H9 (cell line): ENCODE measurements around the gene TEAD2. TPM values are rescaled to one million over a fixed set of nuclear protein-coding genes. Genes with fewer than 3 reads are reported as not detected.

Experiments
- DNase-seq: peaks from one replicate; pipeline ENCODE4 v3.0.0-alpha.2; 2017
- H2AFZ ChIP-seq: one replicate; pipeline ENCODE4 v1.6.1; 2013; ENCODE audit warnings: mild to moderate bottlenecking, low read length, control low read depth, moderate library complexity
- H2AK5ac ChIP-seq: 2 replicates; pipeline ENCODE4 v1.6.1; 2013; ENCODE audit warnings: low read length, control low read depth, mixed read lengths; ENCODE audit not compliant: insufficient read length
- H2BK120ac ChIP-seq: one replicate; pipeline ENCODE4 v1.6.1; 2013; ENCODE audit warnings: low read depth, mild to moderate bottlenecking, low read length, control low read depth, inconsistent platforms; ENCODE audit not compliant: poor library complexity, severe bottlenecking
- H2BK12ac ChIP-seq: 2 replicates; pipeline ENCODE4 v1.6.1; 2013; ENCODE audit warnings: low read length, control low read depth, mixed read lengths, low read depth; ENCODE audit not compliant: insufficient read length
- H2BK15ac ChIP-seq: 2 replicates; pipeline ENCODE4 v1.6.1; 2013; ENCODE audit warnings: low read depth, low read length, control low read depth
- H2BK20ac ChIP-seq: one replicate; pipeline ENCODE4 v1.6.1; 2013; ENCODE audit warnings: low read depth, mild to moderate bottlenecking, low read length, control low read depth, inconsistent platforms; ENCODE audit not compliant: poor library complexity, severe bottlenecking
- H2BK5ac ChIP-seq: 2 replicates; pipeline ENCODE4 v1.6.1; 2013; ENCODE audit warnings: low read length, control low read depth, mixed read lengths; ENCODE audit not compliant: insufficient read length
- H3K14ac ChIP-seq: 2 replicates; pipeline ENCODE4 v1.6.1; 2013; ENCODE audit warnings: low read length, control low read depth; ENCODE audit not compliant: insufficient read depth
- H3K18ac ChIP-seq: 2 replicates; pipeline ENCODE4 v1.6.1; 2013; ENCODE audit warnings: low read depth, mild to moderate bottlenecking, mixed read lengths, low read length, control low read depth; ENCODE audit not compliant: insufficient read length
- H3K23ac ChIP-seq: 2 replicates; pipeline ENCODE4 v1.6.1; 2013; ENCODE audit warnings: low read length, control low read depth, mixed read lengths, low read depth; ENCODE audit not compliant: insufficient read length
- H3K23me2 ChIP-seq: 2 replicates; pipeline ENCODE4 v1.6.1; 2013; ENCODE audit warnings: low read depth, mild to moderate bottlenecking, mixed read lengths, low read length, control low read depth; ENCODE audit not compliant: insufficient read length, poor library complexity, severe bottlenecking
- H3K27ac ChIP-seq: 2 replicates; pipeline ENCODE4 v1.5.1; 2013; ENCODE audit warnings: low read length, control low read depth, mixed read lengths, low read depth; ENCODE audit not compliant: insufficient read length
- H3K27me3 ChIP-seq: 2 replicates; pipeline ENCODE4 v1.6.1; 2013; ENCODE audit warnings: low read length, control low read depth, inconsistent platforms; ENCODE audit not compliant: insufficient read depth
- H3K4ac ChIP-seq: 2 replicates; pipeline ENCODE4 v1.6.1; 2013; ENCODE audit warnings: low read depth, mild to moderate bottlenecking, control low read depth, inconsistent platforms, low read length, moderate library complexity
- H3K4me1 ChIP-seq: 2 replicates; pipeline ENCODE4 v1.6.1; 2013; ENCODE audit warnings: low read length, control low read depth, inconsistent platforms; ENCODE audit not compliant: insufficient read depth
- H3K4me2 ChIP-seq: 2 replicates; pipeline ENCODE4 v1.6.1; 2013; ENCODE audit warnings: low read length, control low read depth, mixed read lengths; ENCODE audit not compliant: insufficient read length, insufficient read depth
- H3K56ac ChIP-seq: 2 replicates; pipeline ENCODE4 v1.6.1; 2013; ENCODE audit warnings: low read depth, mild to moderate bottlenecking, mixed read lengths, low read length, control low read depth; ENCODE audit not compliant: insufficient read length
- H3K79me1 ChIP-seq: 2 replicates; pipeline ENCODE4 v1.6.1; 2013; ENCODE audit warnings: low read depth, mild to moderate bottlenecking, moderate library complexity, low read length, control low read depth, inconsistent platforms; ENCODE audit not compliant: insufficient read depth, poor library complexity, severe bottlenecking
- H3K79me2 ChIP-seq: 2 replicates; pipeline ENCODE4 v1.6.1; 2013; ENCODE audit warnings: low read length, control low read depth, inconsistent platforms; ENCODE audit not compliant: insufficient read depth
- H3K9ac ChIP-seq: 2 replicates; pipeline ENCODE4 v1.6.1; 2013; ENCODE audit warnings: low read length, control low read depth, mixed read lengths; ENCODE audit not compliant: insufficient read length; ENCODE audit errors: extremely low read depth
- H3K9me3 ChIP-seq: one replicate; pipeline ENCODE4 v1.6.1; 2013; ENCODE audit warnings: low read depth, low read length, inconsistent platforms; ENCODE audit not compliant: control insufficient read depth
- H3T11ph ChIP-seq: one replicate; pipeline ENCODE4 v1.6.1; 2013; ENCODE audit warnings: mild to moderate bottlenecking, low read length, control low read depth, inconsistent platforms
- H4K20me1 ChIP-seq: one replicate; pipeline ENCODE4 v1.6.1; 2013; ENCODE audit not compliant: control insufficient read depth, insufficient read length, insufficient read depth
- H4K5ac ChIP-seq: 2 replicates; pipeline ENCODE4 v1.6.1; 2013; ENCODE audit warnings: low read depth, mild to moderate bottlenecking, mixed read lengths, low read length, control low read depth; ENCODE audit not compliant: insufficient read length
- H4K8ac ChIP-seq: replicated peaks from 2 replicates; pipeline ENCODE4 v1.6.1; 2013; ENCODE audit warnings: low read length, control low read depth, mixed read lengths, low read depth; ENCODE audit not compliant: insufficient read length
- H4K91ac ChIP-seq: 2 replicates; pipeline ENCODE4 v1.6.1; 2013; ENCODE audit warnings: low read depth, mild to moderate bottlenecking, moderate library complexity, mixed read lengths, low read length, control low read depth; ENCODE audit not compliant: insufficient read length
- H3K27ac Mint-ChIP-seq, 3 experiments: 2 replicates in 2 of 3; 3 replicates in 1 of 3; pipeline ENCODE4 v1.8.0; 2020 to 2021; ENCODE audit warnings: mixed read lengths in 3 of 3, mild to moderate bottlenecking in 1 of 3, moderate library complexity in 1 of 3
- H3K27me3 Mint-ChIP-seq: 2 replicates; pipeline ENCODE4 v1.8.0; 2021; ENCODE audit warnings: low read depth, mild to moderate bottlenecking, moderate library complexity, mixed read lengths
- H3K36me3 Mint-ChIP-seq, 3 experiments: 2 replicates in 2 of 3; 3 replicates in 1 of 3; pipeline ENCODE4 v1.8.0; 2020 to 2021; ENCODE audit warnings: low read depth in 3 of 3, mixed read lengths in 3 of 3; ENCODE audit not compliant: insufficient read depth in 1 of 3
- H3K4me1 Mint-ChIP-seq, 2 experiments: 2 replicates each; pipeline ENCODE4 v1.8.0; 2020; ENCODE audit warnings: mixed read lengths in 2 of 2
- H3K4me3 Mint-ChIP-seq, 2 experiments: 2 replicates in 1 of 2; 3 replicates in 1 of 2; pipeline ENCODE4 v1.8.0; 2020 to 2021; ENCODE audit warnings: mild to moderate bottlenecking in 2 of 2, mixed read lengths in 2 of 2, moderate library complexity in 1 of 2
- H3K9me3 Mint-ChIP-seq, 2 experiments: 2 replicates in 1 of 2; 3 replicates in 1 of 2; pipeline ENCODE4 v1.8.0; 2020; ENCODE audit warnings: mild to moderate bottlenecking in 2 of 2, mixed read lengths in 2 of 2, moderate library complexity in 1 of 2
- total RNA-seq: library from RNA; stranded (reverse); gene quantifications from 2 replicates; pipeline ENCODE4 v1.2.1, GENCODE V29; 2021
- TF ChIP-seq, protein P1 (sequence below): fragments of 200-600 bp; sonication (generic); conservative IDR thresholded peaks from 3 replicates; pipeline ENCODE4 v1.8.0; 2021; ENCODE audit warnings: antibody characterized with exemption, mild to moderate bottlenecking

The TEAD2 gene
- total RNA-seq, 1 experiment from 2014 or later = 126 TPM

DNA sequence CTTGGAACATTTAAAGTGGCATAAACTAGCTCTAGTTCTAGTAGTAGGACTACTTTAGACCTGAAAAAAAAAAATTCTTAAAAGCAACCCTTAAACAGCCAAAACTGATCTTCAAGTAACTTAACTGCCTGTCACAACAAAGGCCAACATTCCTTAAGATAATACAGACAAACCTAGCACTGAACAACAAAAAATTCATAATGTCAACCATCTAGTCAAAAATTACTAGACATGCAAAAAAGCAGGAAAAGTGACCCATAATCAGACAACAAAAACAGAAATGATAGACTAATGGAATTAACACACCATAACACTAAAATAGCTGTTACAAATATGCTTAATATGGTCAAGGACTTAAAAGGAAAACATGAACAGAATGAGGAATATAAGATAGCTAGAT is 43.9 kb downstream of the TEAD2 start:
- H3T11ph ChIP-seq = no peak overlapping the region
- no peaks in the 10 kb centered on the region for H3K79me2 ChIP-seq
- no peak overlapping the region for H3K9ac ChIP-seq
- H4K91ac ChIP-seq = no peak overlapping the region
- no peak overlapping the region for H2BK15ac ChIP-seq
- no peak overlapping the region for H2BK12ac ChIP-seq
- H3K4me1 Mint-ChIP-seq = no peaks in the 10 kb centered on the region
- H3K9me3 ChIP-seq = no peaks in the 10 kb centered on the region
- no peaks in the 10 kb centered on the region for H3K27me3 Mint-ChIP-seq
- H3K27ac Mint-ChIP-seq = no peak overlapping the region
- H4K20me1 ChIP-seq = no peaks in the 10 kb centered on the region
- H3K4me2 ChIP-seq = no peak overlapping the region
- no peak overlapping the region for H3K4ac ChIP-seq
- no peak overlapping the region for H2AFZ ChIP-seq
- no peaks in the 10 kb centered on the region for H3K79me1 ChIP-seq
- no peak overlapping the region for H2AK5ac ChIP-seq
- TF ChIP-seq, protein P1, sequence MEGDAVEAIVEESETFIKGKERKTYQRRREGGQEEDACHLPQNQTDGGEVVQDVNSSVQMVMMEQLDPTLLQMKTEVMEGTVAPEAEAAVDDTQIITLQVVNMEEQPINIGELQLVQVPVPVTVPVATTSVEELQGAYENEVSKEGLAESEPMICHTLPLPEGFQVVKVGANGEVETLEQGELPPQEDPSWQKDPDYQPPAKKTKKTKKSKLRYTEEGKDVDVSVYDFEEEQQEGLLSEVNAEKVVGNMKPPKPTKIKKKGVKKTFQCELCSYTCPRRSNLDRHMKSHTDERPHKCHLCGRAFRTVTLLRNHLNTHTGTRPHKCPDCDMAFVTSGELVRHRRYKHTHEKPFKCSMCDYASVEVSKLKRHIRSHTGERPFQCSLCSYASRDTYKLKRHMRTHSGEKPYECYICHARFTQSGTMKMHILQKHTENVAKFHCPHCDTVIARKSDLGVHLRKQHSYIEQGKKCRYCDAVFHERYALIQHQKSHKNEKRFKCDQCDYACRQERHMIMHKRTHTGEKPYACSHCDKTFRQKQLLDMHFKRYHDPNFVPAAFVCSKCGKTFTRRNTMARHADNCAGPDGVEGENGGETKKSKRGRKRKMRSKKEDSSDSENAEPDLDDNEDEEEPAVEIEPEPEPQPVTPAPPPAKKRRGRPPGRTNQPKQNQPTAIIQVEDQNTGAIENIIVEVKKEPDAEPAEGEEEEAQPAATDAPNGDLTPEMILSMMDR = no peak
- no peak overlapping the region for H3K27ac ChIP-seq
- no peaks in the 10 kb centered on the region for H3K4me1 ChIP-seq
- no peak for DNase-seq
- no peak overlapping the region for H2BK120ac ChIP-seq
- no peak overlapping the region for H2BK5ac ChIP-seq
- no peak overlapping the region for H3K23ac ChIP-seq
- H3K56ac ChIP-seq = no peak overlapping the region
- no peak overlapping the region for H4K8ac ChIP-seq
- H3K23me2 ChIP-seq = no peaks in the 10 kb centered on the region
- no peaks in the 10 kb centered on the region for H3K27me3 ChIP-seq
- H3K14ac ChIP-seq = no peak overlapping the region
- H3K9me3 Mint-ChIP-seq = peaks cover 25 to 37% of the 10 kb centered on the region in 2 experiments; a peak in 4 of 5 replicates
- no peak overlapping the region for H2BK20ac ChIP-seq
- H4K5ac ChIP-seq = no peak overlapping the region
- H3K18ac ChIP-seq = no peak overlapping the region
- H3K4me3 Mint-ChIP-seq = no peak overlapping the region
- peaks cover 7 to 29% (median 11%) of the 10 kb centered on the region in 3 experiments for H3K36me3 Mint-ChIP-seq
